GM12878 (cell line): Measurements from ENCODE around the gene CDH4.

Experiments
- ASH2L ChIP-seq: fragments of 300-600, 200-600 bp; sonication (generic); IDR thresholded peaks from 2 replicates; pipeline ENCODE4 v1.6.1; 2017; ENCODE audit warnings: low read depth, mild to moderate bottlenecking, borderline replicate concordance
- EZH2 ChIP-seq: IDR thresholded peaks from 2 replicates; pipeline ENCODE4 v1.6.1; 2012; ENCODE audit warnings: low read depth, mild to moderate bottlenecking, control low read depth, inconsistent platforms, low read length, borderline replicate concordance; ENCODE audit not compliant: control insufficient read depth
- NFIC ChIP-seq: IDR thresholded peaks from 2 replicates; pipeline ENCODE4 v1.6.1; 2012; ENCODE audit warnings: low read depth, mild to moderate bottlenecking, inconsistent platforms, low read length, moderate library complexity
- POLR2AphosphoS5 ChIP-seq: IDR thresholded peaks from 2 replicates; pipeline ENCODE4 v1.6.1; 2011; ENCODE audit warnings: mild to moderate bottlenecking, low read length, inconsistent platforms
- ZNF207 ChIP-seq: fragments of 450-650 bp; IDR thresholded peaks from 2 replicates; pipeline ENCODE4 v1.6.1; 2014; ENCODE audit warnings: antibody characterized with exemption, mild to moderate bottlenecking, borderline replicate concordance
- TF ChIP-seq, protein P1 (sequence below), 3 experiments: IDR thresholded peaks in 2 of 3; conservative IDR thresholded peaks in 1 of 3; 2 replicates each; pipeline ENCODE4 v1.5.1; 2011; ENCODE audit warnings: low read depth in 3 of 3, low read length in 3 of 3, mild to moderate bottlenecking in 3 of 3, control low read depth in 2 of 3, moderate library complexity in 2 of 3, inconsistent platforms in 1 of 3, mixed read lengths in 1 of 3; ENCODE audit not compliant: control insufficient read depth in 2 of 3, insufficient read depth in 1 of 3; ENCODE audit errors: extremely low read depth in 1 of 3

DNA sequence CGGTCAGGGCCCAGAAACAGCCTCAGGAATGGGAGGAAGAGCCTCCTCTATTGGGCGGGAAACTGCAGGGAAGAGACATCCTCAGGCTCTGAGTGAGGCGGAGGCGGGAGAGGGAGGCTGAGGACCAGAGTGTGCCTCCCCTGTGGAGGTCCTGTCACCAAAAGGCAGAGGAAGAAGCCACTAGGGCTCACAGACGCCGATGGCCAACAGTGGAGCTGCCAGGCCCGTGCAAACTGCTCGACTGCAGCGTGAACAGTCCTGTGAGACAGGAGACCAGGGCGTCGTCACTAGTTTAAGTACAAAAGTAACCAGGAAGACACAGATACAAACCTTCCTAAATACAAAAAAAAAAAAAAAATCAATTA lies 730.9 kb downstream of the CDH4 start:
- TF ChIP-seq ASH2L (no peak), ZNF207 (no peak), POLR2AphosphoS5 (no peak), EZH2 (no peak), NFIC (no peak)
- TF ChIP-seq, protein P1, sequence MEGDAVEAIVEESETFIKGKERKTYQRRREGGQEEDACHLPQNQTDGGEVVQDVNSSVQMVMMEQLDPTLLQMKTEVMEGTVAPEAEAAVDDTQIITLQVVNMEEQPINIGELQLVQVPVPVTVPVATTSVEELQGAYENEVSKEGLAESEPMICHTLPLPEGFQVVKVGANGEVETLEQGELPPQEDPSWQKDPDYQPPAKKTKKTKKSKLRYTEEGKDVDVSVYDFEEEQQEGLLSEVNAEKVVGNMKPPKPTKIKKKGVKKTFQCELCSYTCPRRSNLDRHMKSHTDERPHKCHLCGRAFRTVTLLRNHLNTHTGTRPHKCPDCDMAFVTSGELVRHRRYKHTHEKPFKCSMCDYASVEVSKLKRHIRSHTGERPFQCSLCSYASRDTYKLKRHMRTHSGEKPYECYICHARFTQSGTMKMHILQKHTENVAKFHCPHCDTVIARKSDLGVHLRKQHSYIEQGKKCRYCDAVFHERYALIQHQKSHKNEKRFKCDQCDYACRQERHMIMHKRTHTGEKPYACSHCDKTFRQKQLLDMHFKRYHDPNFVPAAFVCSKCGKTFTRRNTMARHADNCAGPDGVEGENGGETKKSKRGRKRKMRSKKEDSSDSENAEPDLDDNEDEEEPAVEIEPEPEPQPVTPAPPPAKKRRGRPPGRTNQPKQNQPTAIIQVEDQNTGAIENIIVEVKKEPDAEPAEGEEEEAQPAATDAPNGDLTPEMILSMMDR (IDR thresholded peaks at IDR 0.05 in 2 of 3, conservative IDR thresholded peaks at IDR 0.05 in 1 of 3; ENCODE audit: control insufficient read depth in 2 of 3, extremely low read depth in 1 of 3, insufficient read depth in 1 of 3, low read depth in 3 of 3, low read length in 3 of 3): no peak
